ENCODE results near the gene HSPBAP1.

DNA sequence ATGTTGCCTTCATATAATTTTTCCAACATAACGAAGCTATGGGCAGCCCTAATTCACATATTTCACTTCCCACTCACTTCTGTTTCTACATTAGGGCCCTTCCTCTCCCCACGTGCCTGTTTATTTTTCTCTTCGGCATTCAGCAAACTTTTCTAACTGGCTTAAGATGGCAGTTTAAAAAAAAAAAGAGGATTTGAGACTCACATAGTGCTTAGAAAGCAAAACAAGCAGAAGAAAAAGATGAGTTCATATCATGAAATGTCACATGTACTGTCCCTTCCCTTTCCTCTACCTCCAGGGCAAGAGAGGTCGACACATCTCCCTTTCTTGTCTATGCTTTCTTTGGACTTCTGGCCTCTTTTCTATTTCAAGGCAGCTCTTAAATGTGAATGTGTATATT is 31.8 kb upstream of the HSPBAP1 start:
- TF ChIP-seq SMC3 (IDR thresholded peaks at IDR 0.05; ENCODE audit: low read length) (no peak), ZNF30 (CRISPR knock-in tag; IDR thresholded peaks at IDR 0.05) (no peak), ZNF790 (CRISPR knock-in tag; IDR thresholded peaks at IDR 0.05; ENCODE audit: borderline replicate concordance) (no peak)

Measured in HepG2 (cell line).